NCI-H1436 (cell line): ENCODE measurements around the gene GTPBP6.
"Not testable (repeated sequence)": the region's sequence is repeated elsewhere in the genome, so short reads cannot be mapped to it uniquely, and the experiment has no call there.

Experiments
- DNase-seq: peaks from one replicate; lab custom pipeline; 2025; lab: John Stamatoyannopoulos, UW

The GTPBP6 gene

DNA sequence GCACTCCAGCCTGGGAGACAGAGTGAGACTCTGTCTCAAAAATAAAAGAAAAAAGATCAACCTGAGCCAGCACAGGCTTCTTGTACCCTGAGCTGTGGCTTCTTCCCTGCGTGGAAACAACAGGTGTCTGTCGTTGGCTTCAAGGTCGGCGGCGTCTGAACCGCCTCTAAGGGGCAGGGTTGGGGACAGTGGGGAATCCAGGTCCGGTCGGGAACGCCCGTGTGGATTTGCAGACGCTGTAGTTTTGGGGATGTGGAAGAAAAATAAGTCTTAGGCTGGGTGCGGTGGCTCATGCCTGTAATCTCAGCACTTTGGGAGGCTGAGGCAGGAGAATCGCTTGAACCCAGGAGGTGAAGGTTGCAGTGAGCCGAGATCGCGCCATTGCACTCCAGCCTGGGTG lies 54.6 kb downstream of the GTPBP6 start:
- not testable (repeated sequence) for DNase-seq

DNA sequence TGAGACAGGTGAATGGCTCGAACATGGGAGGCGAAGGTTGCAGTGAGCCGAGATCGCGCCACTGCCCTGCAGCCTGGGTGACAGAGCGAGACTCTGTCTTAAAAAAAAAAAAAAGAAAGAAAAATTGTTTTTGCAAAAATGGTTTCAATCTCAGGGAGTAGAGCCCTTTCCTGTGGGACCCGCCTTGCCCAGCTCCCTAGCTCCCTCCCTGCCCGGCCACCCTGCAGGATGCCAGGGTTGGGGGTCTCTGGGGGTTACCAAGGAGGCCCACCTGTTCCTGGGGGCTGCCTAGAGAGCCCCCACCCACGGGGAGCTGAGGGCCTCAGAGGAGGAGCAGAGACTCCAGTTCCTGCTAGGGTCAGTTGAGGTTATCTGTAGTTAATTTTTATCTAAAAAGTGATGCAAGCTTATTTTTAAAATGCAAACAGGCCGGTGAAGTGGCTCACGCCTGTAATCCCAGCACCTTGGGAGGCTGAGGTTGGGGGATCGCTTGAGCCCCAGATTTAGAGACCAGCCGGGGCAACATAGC lies 56.2 kb downstream of the GTPBP6 start:
- DNase-seq = no peak

DNA sequence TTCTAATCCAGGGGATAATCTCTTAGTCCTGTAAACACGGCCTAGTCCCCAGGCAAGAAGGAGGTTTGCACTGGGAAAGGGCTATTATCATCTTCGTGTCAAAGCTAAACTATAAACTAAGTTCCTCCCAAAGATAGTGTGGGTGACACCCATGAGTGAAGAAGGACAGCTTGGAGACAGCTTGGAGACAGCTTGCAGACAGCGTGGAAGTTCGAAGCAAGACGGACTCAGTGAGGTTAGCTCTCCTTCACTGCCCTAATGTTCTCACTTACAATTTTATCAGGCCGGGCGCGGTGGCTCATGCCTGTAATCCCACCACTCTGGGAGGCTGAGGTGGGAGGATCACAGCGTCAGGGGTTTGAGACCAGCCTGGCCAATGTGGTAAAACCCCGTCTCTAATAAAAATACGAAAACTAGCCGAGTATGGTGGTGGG lies 56.7 kb downstream of the GTPBP6 start:
- no peak for DNase-seq

- DNase-seq = no peak
Measured at GRCh38 chrX:261167-261918, 57.3 kb downstream of the GTPBP6 start.

- no peak for DNase-seq
Measured at GRCh38 chrX:259692-260355, 58.8 kb downstream of the GTPBP6 start.

DNA sequence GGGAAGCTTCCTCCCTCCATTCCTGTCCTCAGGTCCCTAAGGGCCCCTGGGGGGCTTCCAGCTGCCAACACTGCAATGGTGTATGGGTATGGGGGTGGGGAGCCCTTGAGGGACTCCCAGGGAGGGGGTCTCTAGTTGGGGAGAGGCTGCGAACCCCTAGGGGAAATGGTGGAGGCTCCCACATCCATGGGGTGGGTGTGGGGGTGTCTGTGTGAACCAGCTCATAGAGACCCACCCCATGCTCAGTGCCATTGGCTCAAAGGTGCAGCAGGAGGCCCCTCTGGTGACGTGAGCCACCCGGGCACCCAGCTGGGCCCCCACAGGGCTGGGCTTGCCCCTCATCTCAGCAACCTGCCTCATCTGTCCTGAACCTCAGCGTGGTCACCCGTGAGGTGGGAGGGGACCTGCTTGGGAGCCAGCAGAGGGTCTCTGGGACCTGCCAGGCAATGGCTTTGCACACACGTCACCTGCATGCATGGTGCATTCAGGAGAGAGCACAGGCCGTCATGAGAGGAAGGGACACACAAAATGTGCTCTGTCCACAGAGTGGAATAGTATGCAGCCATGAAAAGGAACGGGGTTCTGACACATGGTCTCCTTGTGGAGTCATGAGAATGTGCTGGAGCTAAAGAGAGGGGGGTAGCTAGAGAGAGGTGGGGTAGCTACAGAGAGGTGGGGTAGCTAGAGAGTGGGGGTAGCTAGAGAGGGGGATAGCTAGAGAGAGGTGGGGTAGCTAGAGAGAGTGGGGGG lies 60.1 kb downstream of the GTPBP6 start:
- DNase-seq = no peak

- no peak for DNase-seq
Measured at GRCh38 chrX:257681-258289, 60.8 kb downstream of the GTPBP6 start.

- not testable (repeated sequence) for DNase-seq
Measured at GRCh38 chrX:257054-257453, 61.5 kb downstream of the GTPBP6 start.

DNA sequence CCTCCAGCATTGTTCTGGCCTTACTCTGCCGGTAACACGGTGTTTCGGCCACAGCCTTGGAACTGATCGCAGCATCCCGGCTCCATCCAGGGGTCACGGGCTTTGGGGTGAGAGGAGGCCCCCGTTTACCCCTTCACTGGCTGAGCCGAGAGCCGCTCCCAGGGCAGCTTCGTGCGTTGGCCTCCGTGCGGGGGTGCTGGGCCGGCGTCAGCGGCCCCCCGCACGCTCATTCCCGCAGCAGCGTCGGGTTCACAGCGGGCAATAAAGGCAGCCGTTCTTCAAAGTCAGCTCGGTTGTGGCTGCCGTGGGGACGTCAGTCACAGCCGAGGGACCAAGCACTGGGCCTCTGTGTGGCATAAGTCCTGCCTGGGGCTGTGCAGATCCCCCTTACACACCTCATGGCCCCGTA lies 62.7 kb downstream of the GTPBP6 start:
- DNase-seq = no peak
